ENCODE results near the gene LILRB2. TPM values are rescaled to one million over a fixed set of nuclear protein-coding genes. Genes with fewer than 3 reads are reported as not detected.

The LILRB2 gene
- total and polyA plus RNA-seq, 2 donors from 2014 or later = 1.9 to 11.5 TPM

- Histone ChIP-seq H3K4me3 (ENCODE audit: low read length in 3 of 3) (no peak overlapping the region), H3K36me3 (ENCODE audit: control insufficient read depth in 2 of 3, insufficient read depth in 3 of 3, low read length in 3 of 3) (no peaks in the 10 kb centered on the region), H3K9ac (ENCODE audit: low read length in 3 of 3) (no peak overlapping the region), H3K4me1 (ENCODE audit: control insufficient read depth in 2 of 3, insufficient read depth in 2 of 3, low read depth in 1 of 3, low read length in 3 of 3) (no peaks in the 10 kb centered on the region), H3K27ac (ENCODE audit: low read depth in 2 of 2, low read length in 2 of 2) (no peak overlapping the region), H3K27me3 (ENCODE audit: control insufficient read depth, insufficient read depth, low read length) (no peaks in the 10 kb centered on the region), H3K9me3 (ENCODE audit: control insufficient read depth in 2 of 3, insufficient read depth in 1 of 3, low read length in 3 of 3) (no peaks in the 10 kb centered on the region)
- TF ChIP-seq, protein P1, sequence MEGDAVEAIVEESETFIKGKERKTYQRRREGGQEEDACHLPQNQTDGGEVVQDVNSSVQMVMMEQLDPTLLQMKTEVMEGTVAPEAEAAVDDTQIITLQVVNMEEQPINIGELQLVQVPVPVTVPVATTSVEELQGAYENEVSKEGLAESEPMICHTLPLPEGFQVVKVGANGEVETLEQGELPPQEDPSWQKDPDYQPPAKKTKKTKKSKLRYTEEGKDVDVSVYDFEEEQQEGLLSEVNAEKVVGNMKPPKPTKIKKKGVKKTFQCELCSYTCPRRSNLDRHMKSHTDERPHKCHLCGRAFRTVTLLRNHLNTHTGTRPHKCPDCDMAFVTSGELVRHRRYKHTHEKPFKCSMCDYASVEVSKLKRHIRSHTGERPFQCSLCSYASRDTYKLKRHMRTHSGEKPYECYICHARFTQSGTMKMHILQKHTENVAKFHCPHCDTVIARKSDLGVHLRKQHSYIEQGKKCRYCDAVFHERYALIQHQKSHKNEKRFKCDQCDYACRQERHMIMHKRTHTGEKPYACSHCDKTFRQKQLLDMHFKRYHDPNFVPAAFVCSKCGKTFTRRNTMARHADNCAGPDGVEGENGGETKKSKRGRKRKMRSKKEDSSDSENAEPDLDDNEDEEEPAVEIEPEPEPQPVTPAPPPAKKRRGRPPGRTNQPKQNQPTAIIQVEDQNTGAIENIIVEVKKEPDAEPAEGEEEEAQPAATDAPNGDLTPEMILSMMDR (IDR thresholded peaks at IDR 0.05; ENCODE audit: borderline replicate concordance, extremely low read depth, insufficient read depth) = no peak
- FAIRE-seq (no peak), DNase-seq (no peak)
- intact Hi-C loops (cut with DNase I) = no loop called here
Measured at GRCh38 chr19:54302257-54302656, 21.3 kb upstream of the LILRB2 start.

DNA sequence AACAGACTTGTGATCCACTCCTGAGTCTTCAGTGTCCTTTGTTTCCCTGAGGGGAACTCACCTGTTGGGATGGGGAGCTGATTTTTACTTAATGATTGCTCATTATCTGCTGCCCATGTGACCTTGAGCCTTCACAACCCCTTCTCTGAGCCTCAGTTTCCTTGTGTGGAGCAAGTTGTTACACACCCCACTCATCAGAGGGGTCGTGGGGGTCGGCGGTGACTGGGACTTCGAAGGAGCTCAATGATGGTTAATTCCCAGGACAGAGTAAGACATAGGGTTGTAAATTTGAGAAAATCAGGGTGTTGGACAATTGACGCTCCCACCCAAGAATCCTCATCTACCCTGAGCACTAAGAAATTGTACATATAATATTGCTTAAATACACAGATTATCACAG lies 18.6 kb upstream of the LILRB2 start:
- no peaks in the 10 kb centered on the region for H3K36me3 ChIP-seq (ENCODE audit: control insufficient read depth in 2 of 3, insufficient read depth in 3 of 3, low read length in 3 of 3)
- no peak overlapping the region for H3K27ac ChIP-seq (ENCODE audit: low read depth in 2 of 2, low read length in 2 of 2)
- DNase-seq (no peak), FAIRE-seq (no peak)
- TF ChIP-seq, protein P1 (IDR thresholded peaks at IDR 0.05; ENCODE audit: borderline replicate concordance, extremely low read depth, insufficient read depth) = no peak
- intact Hi-C loops (cut with DNase I) = no loop called here
- no peaks in the 10 kb centered on the region for H3K9me3 ChIP-seq (ENCODE audit: control insufficient read depth in 2 of 3, insufficient read depth in 1 of 3, low read length in 3 of 3)
- H3K4me1 ChIP-seq (ENCODE audit: control insufficient read depth in 2 of 3, insufficient read depth in 2 of 3, low read depth in 1 of 3, low read length in 3 of 3) = no peaks in the 10 kb centered on the region
- H3K27me3 ChIP-seq (ENCODE audit: control insufficient read depth, insufficient read depth, low read length) = no peaks in the 10 kb centered on the region
- H3K4me3 ChIP-seq (ENCODE audit: low read length in 3 of 3) = no peak overlapping the region
- H3K9ac ChIP-seq (ENCODE audit: low read length in 3 of 3) = no peak overlapping the region

DNA sequence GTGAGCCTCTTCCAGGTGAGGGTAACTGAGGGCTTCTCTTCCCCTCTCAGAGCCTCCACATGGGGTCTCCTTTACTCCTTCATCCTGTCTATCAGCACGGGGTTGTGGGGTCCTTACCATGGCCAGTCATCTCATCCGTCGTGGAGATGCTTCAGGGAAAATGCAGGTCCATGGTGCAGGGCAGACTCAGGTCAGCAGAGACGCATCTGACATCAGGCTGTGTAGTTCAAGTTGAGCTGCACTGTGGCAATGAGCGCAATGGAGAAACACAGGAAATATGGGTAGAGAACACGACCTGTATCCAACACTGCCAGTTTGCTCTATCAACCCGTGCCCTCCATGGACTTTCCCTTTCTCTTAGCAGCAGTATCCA lies 18.2 kb upstream of the LILRB2 start:
- DNase-seq = no peak
- Histone ChIP-seq H3K4me3 (ENCODE audit: low read length in 3 of 3) (no peak overlapping the region), H3K36me3 (ENCODE audit: control insufficient read depth in 2 of 3, insufficient read depth in 3 of 3, low read length in 3 of 3) (no peaks in the 10 kb centered on the region), H3K9me3 (ENCODE audit: control insufficient read depth in 2 of 3, insufficient read depth in 1 of 3, low read length in 3 of 3) (no peaks in the 10 kb centered on the region), H3K9ac (ENCODE audit: low read length in 3 of 3) (no peak overlapping the region), H3K27ac (ENCODE audit: low read depth in 2 of 2, low read length in 2 of 2) (no peak overlapping the region), H3K27me3 (ENCODE audit: control insufficient read depth, insufficient read depth, low read length) (no peaks in the 10 kb centered on the region), H3K4me1 (ENCODE audit: control insufficient read depth in 2 of 3, insufficient read depth in 2 of 3, low read depth in 1 of 3, low read length in 3 of 3) (no peaks in the 10 kb centered on the region)
- intact Hi-C loops (cut with DNase I) = no loop called here
- no peak for FAIRE-seq
- TF ChIP-seq, protein P1 (IDR thresholded peaks at IDR 0.05; ENCODE audit: borderline replicate concordance, extremely low read depth, insufficient read depth) = no peak
